K562 (cell line): ENCODE measurements around the gene PTK7. TPM values are rescaled to one million over a fixed set of nuclear protein-coding genes. Genes with fewer than 3 reads are reported as not detected.

ENCODE experiments used
- CAMTA2 ChIP-seq: fragments of 250-450 bp; sonication (Bioruptor Pico); conservative IDR thresholded peaks from 2 replicates; pipeline ENCODE4 v1.5.1; 2022
- CSDE1 ChIP-seq, 2 experiments: fragments of 450-650 bp; IDR thresholded peaks; 2 replicates each; pipeline ENCODE4 v1.6.1; 2016; ENCODE audit warnings: mild to moderate bottlenecking in 1 of 2
- CTCFL ChIP-seq: IDR thresholded peaks from 2 replicates; pipeline ENCODE4 v1.6.1; 2011; ENCODE audit warnings: borderline replicate concordance, low read depth, mild to moderate bottlenecking, moderate library complexity, low read length; ENCODE audit not compliant: insufficient read depth, poor library complexity, severe bottlenecking
- DIDO1 ChIP-seq: fragments of 450-650 bp; IDR thresholded peaks from 2 replicates; pipeline ENCODE4 v1.6.1; 2016; ENCODE audit warnings: low read depth, missing biosample characterization, missing genetic modification characterization
- GTF2F1 ChIP-seq: IDR thresholded peaks from 2 replicates; pipeline ENCODE4 v1.6.1; 2011; ENCODE audit warnings: low read depth, low read length, improper control_type of control experiment
- LARP7 ChIP-seq: fragments of 450-650 bp; IDR thresholded peaks from 2 replicates; pipeline ENCODE4 v1.6.1; 2016
- RBM25 ChIP-seq: fragments of 200-400 bp; formaldehyde crosslinking; IDR thresholded peaks from 2 replicates; pipeline ENCODE4 v1.6.1; 2018; ENCODE audit warnings: low read length, low read depth, moderate library complexity; ENCODE audit not compliant: severe bottlenecking
- THAP12 ChIP-seq: fragments of 250-450 bp; sonication (Bioruptor Pico); IDR thresholded peaks from 2 replicates; pipeline ENCODE4 v1.9.0; 2021; ENCODE audit warnings: mild to moderate bottlenecking, inconsistent platforms
- TRIM25 ChIP-seq: fragments of 450-650 bp; IDR thresholded peaks from 2 replicates; pipeline ENCODE4 v1.7.0; 2016; ENCODE audit warnings: borderline replicate concordance
- ZBTB5 ChIP-seq: fragments of 450-650 bp; IDR thresholded peaks from 2 replicates; pipeline ENCODE4 v1.6.1; 2017; ENCODE audit warnings: antibody characterized with exemption
- ZNF431 ChIP-seq: sonication (generic); formaldehyde crosslinking; IDR thresholded peaks from 2 replicates; pipeline ENCODE4 v1.8.0; 2022; ENCODE audit warnings: mild to moderate bottlenecking, missing genetic modification reagents
- ZNF609 ChIP-seq: sonication (generic); formaldehyde crosslinking; IDR thresholded peaks from 2 replicates; pipeline ENCODE4 v1.8.1; 2023; ENCODE audit warnings: missing genetic modification reagents, mild to moderate bottlenecking, borderline replicate concordance
- polyA plus RNA-seq, 8 experiments: library from polyadenylated mRNA; depleted of rRNA in 4 of 8; stranded (reverse) in 5 of 8; unstranded in 3 of 8; fragments of >200 nt; fragmentation: Nextera tagmentation in 2 of 8; fragmentation: Illumina TruSeq in 1 of 8; extraction: Ambion mirVana in 2 of 8; extraction: Trizol in 1 of 8; gene quantifications; 2 replicates each; pipeline versions ENCODE4 v1.2.1 to v1.2.3, GENCODE V29; 2011 to 2014; ENCODE audit warnings: inconsistent platforms in 1 of 8, missing spikeins in 1 of 8
- total RNA-seq, 7 experiments: library from RNA; depleted of rRNA in 6 of 7; stranded (reverse); fragments of >200 nt in 6 of 7; fragmentation: Illumina TruSeq in 2 of 7; extraction: Trizol in 2 of 7; gene quantifications; 2 replicates each; pipeline versions ENCODE4 v1.2.1 to v1.2.3, GENCODE V29; 2011 to 2021; ENCODE audit warnings: low replicate concordance in 1 of 7

PTK7 gene
- total and polyA plus RNA-seq, 9 of the 15 experiments (the other 6 are each of a cell fraction or from before 2014, with no cell fraction given) = 0.20 to 6.8 (median 4.2) TPM

GRCh38 chr6:43181942-43182860 is 106.1 kb downstream of the PTK7 start, which contains the start of gene CUL9 (continued):
- TF ChIP-seq ZNF609 (peak; percentile 78; the same call in 1 of the 2 replicates), LARP7 (no peak; the same call in 1 of the 2 replicates), THAP12 (CRISPR knock-in tag) (peak; percentile 94), RBM25 (no peak), CSDE1 (IDR thresholded peaks at IDR 0.05) (no peak; a peak in 1 of 4 replicates), ZNF431 (CRISPR knock-in tag) (peak; percentile 78), CAMTA2 (0 out of 2 replicates have a peak, but pooled peaks have one; percentile 54), ZBTB5 (0 out of 2 replicates have a peak, but pooled peaks have one; percentile 18), DIDO1 (tag) (peak; percentile 67; the same call in 1 of the 2 replicates), TRIM25 (peak; percentile 30; the same call in 1 of the 2 replicates), CTCFL (no peak), GTF2F1 (peak; percentile 64; the same call in 1 of the 2 replicates)
